ENCODE results near the gene TSPAN8. TPM values are rescaled to one million over a fixed set of nuclear protein-coding genes. Genes with fewer than 3 reads are reported as not detected.

Gene TSPAN8
- total and polyA plus RNA-seq, 2 experiments from 2014 or later: not detected

DNA sequence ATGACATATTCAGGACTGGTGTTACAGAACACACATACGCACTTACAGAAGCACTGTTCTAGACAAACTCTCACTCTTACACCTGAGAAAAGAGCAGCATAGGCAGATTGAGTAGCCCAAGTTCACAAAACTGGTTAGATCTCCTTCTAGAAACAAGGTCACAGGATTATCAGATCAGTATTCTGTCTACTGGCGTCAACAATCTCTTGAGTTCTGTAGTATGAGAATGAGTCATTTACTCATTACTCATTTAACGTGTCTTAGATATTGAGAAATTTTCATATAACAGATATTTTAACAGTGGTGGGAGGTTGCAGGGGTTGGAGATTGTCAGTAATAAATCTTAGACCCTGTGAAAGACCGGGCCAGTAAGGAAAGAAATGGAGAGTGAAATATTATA is 2.8 kb upstream of the TSPAN8 start:
- Histone ChIP-seq H3K27me3 (ENCODE audit: insufficient read depth) (no peaks in the 10 kb centered on the region), H3K4me1 (ENCODE audit: insufficient read depth) (peaks cover 8% of the 10 kb centered on the region; the same call in 1 of the 2 replicates), H3K4me3 (no peak overlapping the region), H3K36me3 (ENCODE audit: insufficient read depth) (no peaks in the 10 kb centered on the region), H3K79me2 (replicated peaks; ENCODE audit: insufficient read depth) (no peaks in the 10 kb centered on the region), H3K4me2 (no peak overlapping the region), H3K9me2 (ENCODE audit: insufficient read depth) (0 out of 2 replicates have a peak, but pooled peaks cover 3% of the 10 kb centered on the region), H3F3A (replicated peaks; ENCODE audit: low read depth) (no peaks in the 10 kb centered on the region), H3K27ac (ENCODE audit: low read depth) (no peak overlapping the region), H2AFZ (no peak overlapping the region; the same call in 1 of the 2 replicates), H4K20me1 (replicated peaks; ENCODE audit: insufficient read depth) (no peaks in the 10 kb centered on the region)
- no peaks in the 10 kb centered on the region for H3K36me3 Mint-ChIP-seq (ENCODE audit: low read depth)
- ATAC-seq: no peak
- no peak overlapping the region for H3K4me3 Mint-ChIP-seq
- no peaks in the 10 kb centered on the region for H3K27me3 Mint-ChIP-seq (ENCODE audit: insufficient read depth, low read depth, poor library complexity)
- H3K9me3 Mint-ChIP-seq: peaks cover 7% of the 10 kb centered on the region; the same call in 1 of the 3 replicates
- TF ChIP-seq POLR2AphosphoS5 (IDR thresholded peaks at IDR 0.05; ENCODE audit: low read depth) (no peak), NANOG (IDR thresholded peaks at IDR 0.05; ENCODE audit: borderline replicate concordance) (no peak), ETS1 (IDR thresholded peaks at IDR 0.05) (no peak), CTCF (conservative IDR thresholded peaks at IDR 0.05; ENCODE audit: low read depth in 2 of 2) (no peak)
- TF ChIP-seq, protein P1, sequence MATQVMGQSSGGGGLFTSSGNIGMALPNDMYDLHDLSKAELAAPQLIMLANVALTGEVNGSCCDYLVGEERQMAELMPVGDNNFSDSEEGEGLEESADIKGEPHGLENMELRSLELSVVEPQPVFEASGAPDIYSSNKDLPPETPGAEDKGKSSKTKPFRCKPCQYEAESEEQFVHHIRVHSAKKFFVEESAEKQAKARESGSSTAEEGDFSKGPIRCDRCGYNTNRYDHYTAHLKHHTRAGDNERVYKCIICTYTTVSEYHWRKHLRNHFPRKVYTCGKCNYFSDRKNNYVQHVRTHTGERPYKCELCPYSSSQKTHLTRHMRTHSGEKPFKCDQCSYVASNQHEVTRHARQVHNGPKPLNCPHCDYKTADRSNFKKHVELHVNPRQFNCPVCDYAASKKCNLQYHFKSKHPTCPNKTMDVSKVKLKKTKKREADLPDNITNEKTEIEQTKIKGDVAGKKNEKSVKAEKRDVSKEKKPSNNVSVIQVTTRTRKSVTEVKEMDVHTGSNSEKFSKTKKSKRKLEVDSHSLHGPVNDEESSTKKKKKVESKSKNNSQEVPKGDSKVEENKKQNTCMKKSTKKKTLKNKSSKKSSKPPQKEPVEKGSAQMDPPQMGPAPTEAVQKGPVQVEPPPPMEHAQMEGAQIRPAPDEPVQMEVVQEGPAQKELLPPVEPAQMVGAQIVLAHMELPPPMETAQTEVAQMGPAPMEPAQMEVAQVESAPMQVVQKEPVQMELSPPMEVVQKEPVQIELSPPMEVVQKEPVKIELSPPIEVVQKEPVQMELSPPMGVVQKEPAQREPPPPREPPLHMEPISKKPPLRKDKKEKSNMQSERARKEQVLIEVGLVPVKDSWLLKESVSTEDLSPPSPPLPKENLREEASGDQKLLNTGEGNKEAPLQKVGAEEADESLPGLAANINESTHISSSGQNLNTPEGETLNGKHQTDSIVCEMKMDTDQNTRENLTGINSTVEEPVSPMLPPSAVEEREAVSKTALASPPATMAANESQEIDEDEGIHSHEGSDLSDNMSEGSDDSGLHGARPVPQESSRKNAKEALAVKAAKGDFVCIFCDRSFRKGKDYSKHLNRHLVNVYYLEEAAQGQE (IDR thresholded peaks at IDR 0.05; ENCODE audit: unreplicated experiment): no peak
- H3K27ac Mint-ChIP-seq: no peak overlapping the region
- peaks cover 4% of the 10 kb centered on the region; the same call in 1 of the 3 replicates for H3K4me1 Mint-ChIP-seq
- no peak for DNase-seq (ENCODE audit: low spot score)

GRCh38 chr12:71159878-71160277 is 2.1 kb upstream of the TSPAN8 start:
- no peak overlapping the region for H3K27ac Mint-ChIP-seq
- Histone ChIP-seq H3K4me3 (no peak overlapping the region), H3K4me2 (no peak overlapping the region), H2AFZ (no peak overlapping the region), H3K79me2 (replicated peaks; ENCODE audit: insufficient read depth) (no peaks in the 10 kb centered on the region), H3K27ac (ENCODE audit: low read depth) (no peak overlapping the region), H3F3A (replicated peaks; ENCODE audit: low read depth) (no peaks in the 10 kb centered on the region), H3K36me3 (ENCODE audit: insufficient read depth) (no peaks in the 10 kb centered on the region), H3K9me2 (ENCODE audit: insufficient read depth) (no peaks in the 10 kb centered on the region), H3K4me1 (ENCODE audit: insufficient read depth) (peaks cover 8% of the 10 kb centered on the region; the same call in 1 of the 2 replicates), H4K20me1 (replicated peaks; ENCODE audit: insufficient read depth) (no peaks in the 10 kb centered on the region), H3K27me3 (ENCODE audit: insufficient read depth) (no peaks in the 10 kb centered on the region)
- no peaks in the 10 kb centered on the region for H3K36me3 Mint-ChIP-seq (ENCODE audit: low read depth)
- no peaks in the 10 kb centered on the region for H3K27me3 Mint-ChIP-seq (ENCODE audit: insufficient read depth, low read depth, poor library complexity)
- 0 out of 3 replicates have a peak, but pooled peaks cover under 1% of the 10 kb centered on the region for H3K9me3 Mint-ChIP-seq
- H3K4me3 Mint-ChIP-seq: no peak overlapping the region
- TF ChIP-seq POLR2AphosphoS5 (IDR thresholded peaks at IDR 0.05; ENCODE audit: low read depth) (no peak), CREB1 (CRISPR knock-in tag; IDR thresholded peaks at IDR 0.05; ENCODE audit: low read depth) (no peak), EZH2 (IDR thresholded peaks at IDR 0.05; ENCODE audit: low read depth, unreplicated experiment) (no peak), ZNF331 (CRISPR knock-in tag; IDR thresholded peaks at IDR 0.05; ENCODE audit: low read depth) (no peak)
- TF ChIP-seq, protein P2, sequence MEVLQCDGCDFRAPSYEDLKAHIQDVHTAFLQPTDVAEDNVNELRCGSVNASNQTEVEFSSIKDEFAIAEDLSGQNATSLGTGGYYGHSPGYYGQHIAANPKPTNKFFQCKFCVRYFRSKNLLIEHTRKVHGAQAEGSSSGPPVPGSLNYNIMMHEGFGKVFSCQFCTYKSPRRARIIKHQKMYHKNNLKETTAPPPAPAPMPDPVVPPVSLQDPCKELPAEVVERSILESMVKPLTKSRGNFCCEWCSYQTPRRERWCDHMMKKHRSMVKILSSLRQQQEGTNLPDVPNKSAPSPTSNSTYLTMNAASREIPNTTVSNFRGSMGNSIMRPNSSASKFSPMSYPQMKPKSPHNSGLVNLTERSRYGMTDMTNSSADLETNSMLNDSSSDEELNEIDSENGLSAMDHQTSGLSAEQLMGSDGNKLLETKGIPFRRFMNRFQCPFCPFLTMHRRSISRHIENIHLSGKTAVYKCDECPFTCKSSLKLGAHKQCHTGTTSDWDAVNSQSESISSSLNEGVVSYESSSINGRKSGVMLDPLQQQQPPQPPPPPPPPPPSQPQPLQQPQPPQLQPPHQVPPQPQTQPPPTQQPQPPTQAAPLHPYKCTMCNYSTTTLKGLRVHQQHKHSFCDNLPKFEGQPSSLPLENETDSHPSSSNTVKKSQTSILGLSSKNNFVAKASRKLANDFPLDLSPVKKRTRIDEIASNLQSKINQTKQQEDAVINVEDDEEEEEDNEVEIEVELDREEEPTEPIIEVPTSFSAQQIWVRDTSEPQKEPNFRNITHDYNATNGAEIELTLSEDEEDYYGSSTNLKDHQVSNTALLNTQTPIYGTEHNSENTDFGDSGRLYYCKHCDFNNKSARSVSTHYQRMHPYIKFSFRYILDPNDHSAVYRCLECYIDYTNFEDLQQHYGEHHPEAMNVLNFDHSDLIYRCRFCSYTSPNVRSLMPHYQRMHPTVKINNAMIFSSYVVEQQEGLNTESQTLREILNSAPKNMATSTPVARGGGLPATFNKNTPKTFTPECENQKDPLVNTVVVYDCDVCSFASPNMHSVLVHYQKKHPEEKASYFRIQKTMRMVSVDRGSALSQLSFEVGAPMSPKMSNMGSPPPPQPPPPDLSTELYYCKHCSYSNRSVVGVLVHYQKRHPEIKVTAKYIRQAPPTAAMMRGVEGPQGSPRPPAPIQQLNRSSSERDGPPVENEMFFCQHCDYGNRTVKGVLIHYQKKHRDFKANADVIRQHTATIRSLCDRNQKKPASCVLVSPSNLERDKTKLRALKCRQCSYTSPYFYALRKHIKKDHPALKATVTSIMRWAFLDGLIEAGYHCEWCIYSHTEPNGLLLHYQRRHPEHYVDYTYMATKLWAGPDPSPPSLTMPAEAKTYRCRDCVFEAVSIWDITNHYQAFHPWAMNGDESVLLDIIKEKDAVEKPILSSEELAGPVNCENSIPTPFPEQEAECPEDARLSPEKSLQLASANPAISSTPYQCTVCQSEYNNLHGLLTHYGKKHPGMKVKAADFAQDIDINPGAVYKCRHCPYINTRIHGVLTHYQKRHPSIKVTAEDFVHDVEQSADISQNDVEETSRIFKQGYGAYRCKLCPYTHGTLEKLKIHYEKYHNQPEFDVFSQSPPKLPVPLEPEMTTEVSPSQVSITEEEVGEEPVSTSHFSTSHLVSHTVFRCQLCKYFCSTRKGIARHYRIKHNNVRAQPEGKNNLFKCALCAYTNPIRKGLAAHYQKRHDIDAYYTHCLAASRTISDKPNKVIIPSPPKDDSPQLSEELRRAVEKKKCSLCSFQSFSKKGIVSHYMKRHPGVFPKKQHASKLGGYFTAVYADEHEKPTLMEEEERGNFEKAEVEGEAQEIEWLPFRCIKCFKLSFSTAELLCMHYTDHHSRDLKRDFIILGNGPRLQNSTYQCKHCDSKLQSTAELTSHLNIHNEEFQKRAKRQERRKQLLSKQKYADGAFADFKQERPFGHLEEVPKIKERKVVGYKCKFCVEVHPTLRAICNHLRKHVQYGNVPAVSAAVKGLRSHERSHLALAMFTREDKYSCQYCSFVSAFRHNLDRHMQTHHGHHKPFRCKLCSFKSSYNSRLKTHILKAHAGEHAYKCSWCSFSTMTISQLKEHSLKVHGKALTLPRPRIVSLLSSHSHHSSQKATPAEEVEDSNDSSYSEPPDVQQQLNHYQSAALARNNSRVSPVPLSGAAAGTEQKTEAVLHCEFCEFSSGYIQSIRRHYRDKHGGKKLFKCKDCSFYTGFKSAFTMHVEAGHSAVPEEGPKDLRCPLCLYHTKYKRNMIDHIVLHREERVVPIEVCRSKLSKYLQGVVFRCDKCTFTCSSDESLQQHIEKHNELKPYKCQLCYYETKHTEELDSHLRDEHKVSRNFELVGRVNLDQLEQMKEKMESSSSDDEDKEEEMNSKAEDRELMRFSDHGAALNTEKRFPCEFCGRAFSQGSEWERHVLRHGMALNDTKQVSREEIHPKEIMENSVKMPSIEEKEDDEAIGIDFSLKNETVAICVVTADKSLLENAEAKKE (CRISPR knock-in tag; IDR thresholded peaks at IDR 0.05): no peak
- DNase-seq (ENCODE audit: low spot score) (no peak), ATAC-seq (no peak)
- peaks cover 4% of the 10 kb centered on the region; the same call in 1 of the 3 replicates for H3K4me1 Mint-ChIP-seq

Measured in GM23338 (cell line).